Measurements from ENCODE around the gene PDE10A. TPM values are rescaled to one million over a fixed set of nuclear protein-coding genes. Genes with fewer than 3 reads are reported as not detected.

PDE10A gene
- total RNA-seq, 4 donors from 2014 or later = 0.54 to 4.4 (median 0.98) TPM

GRCh38 chr6:165573671-165574070 lies 89.4 kb downstream of the PDE10A start:
- TF ChIP-seq CTCF (IDR thresholded peaks at IDR 0.05) (no peak), POLR2A (IDR thresholded peaks at IDR 0.05) (no peak)
- WGBS, 2 donors = 32 to 36% methylated on average over 5 of the region's 5 CpGs
- intact Hi-C loops (cut with DNase I; ENCODE audit: low total_unique reads) = no loop called here
- H3K4me3 ChIP-seq (ENCODE audit: low read depth, poor library complexity, severe bottlenecking) = no peak overlapping the region
- DNase-seq (ENCODE audit: low spot score in 2 of 2) = no peak

GRCh38 chr6:165571721-165572132 lies 91.3 kb downstream of the PDE10A start:
- 71 to 77% methylated on average over 3 of the region's 3 CpGs for WGBS, 2 donors
- no peak for DNase-seq (ENCODE audit: low spot score in 2 of 2)
- intact Hi-C loops (cut with DNase I; ENCODE audit: low total_unique reads) = no loop called here

GRCh38 chr6:165571068-165571682 lies 91.9 kb downstream of the PDE10A start:
- 86 to 93% methylated on average over 2 of the region's 2 CpGs for WGBS, 2 donors
- TF ChIP-seq POLR2A (IDR thresholded peaks at IDR 0.05) = no peak
- TF ChIP-seq CTCF (IDR thresholded peaks at IDR 0.05) = no peak
- DNase-seq (ENCODE audit: low spot score in 2 of 2) = no peak
- intact Hi-C loops (cut with DNase I; ENCODE audit: low total_unique reads) = no loop called here
- H3K4me3 ChIP-seq (ENCODE audit: low read depth, poor library complexity, severe bottlenecking) = no peak overlapping the region

More at GRCh38 chr6:165571721-165572132, 91.3 kb downstream of the PDE10A start:
- no peak for TF ChIP-seq CTCF (IDR thresholded peaks at IDR 0.05)
- TF ChIP-seq POLR2A (IDR thresholded peaks at IDR 0.05) = no peak
- no peak overlapping the region for H3K4me3 ChIP-seq (ENCODE audit: low read depth, poor library complexity, severe bottlenecking)

- no peak for TF ChIP-seq POLR2A (IDR thresholded peaks at IDR 0.05)
- TF ChIP-seq CTCF (IDR thresholded peaks at IDR 0.05) = no peak
- 66 to 84% methylated on average over 2 of the region's 2 CpGs for WGBS, 2 donors
- DNase-seq (ENCODE audit: low spot score in 2 of 2) = no peak
Measured at GRCh38 chr6:165568326-165568725, 94.7 kb downstream of the PDE10A start.

GRCh38 chr6:165566088-165566828 lies 96.8 kb downstream of the PDE10A start:
- DNase-seq (ENCODE audit: low spot score in 2 of 2) = no peak
- WGBS, 2 donors = 81 to 89% methylated on average over 5 of the region's 5 CpGs
- no peak for TF ChIP-seq CTCF (IDR thresholded peaks at IDR 0.05)
- TF ChIP-seq POLR2A (IDR thresholded peaks at IDR 0.05) = no peak
- intact Hi-C loops (cut with DNase I; ENCODE audit: low total_unique reads) = no loop called here
- no peak overlapping the region for H3K4me3 ChIP-seq (ENCODE audit: low read depth, poor library complexity, severe bottlenecking)

More at GRCh38 chr6:165568326-165568725, 94.7 kb downstream of the PDE10A start:
- intact Hi-C loops (cut with DNase I; ENCODE audit: low total_unique reads) = no loop called here
- no peak overlapping the region for H3K4me3 ChIP-seq (ENCODE audit: low read depth, poor library complexity, severe bottlenecking)
